Panc1 (cell line): Measurements from ENCODE around the gene MELK.

Source experiments
- CTCF ChIP-seq: fragments of 450-650 bp; IDR thresholded peaks from 2 replicates; pipeline ENCODE4 v1.5.1; 2017; ENCODE audit warnings: mild to moderate bottlenecking
- POLR2AphosphoS5 ChIP-seq: IDR thresholded peaks from 2 replicates; pipeline ENCODE4 v1.6.1; 2012; ENCODE audit warnings: mild to moderate bottlenecking, low read depth, low read length, moderate library complexity
- REST ChIP-seq, 2 experiments: IDR thresholded peaks; 2 replicates each; pipeline ENCODE4 v1.6.1; 2011 to 2012; ENCODE audit warnings: low read depth in 2 of 2, control low read depth in 1 of 2, low read length in 1 of 2, mild to moderate bottlenecking in 1 of 2, moderate library complexity in 1 of 2; ENCODE audit not compliant: insufficient read depth in 1 of 2
- SIN3A ChIP-seq: IDR thresholded peaks from 2 replicates; pipeline ENCODE4 v1.6.1; 2012; ENCODE audit warnings: low read depth, mild to moderate bottlenecking, low read length, moderate library complexity, borderline replicate concordance; ENCODE audit not compliant: insufficient read depth
- TCF7L2 ChIP-seq: IDR thresholded peaks from 2 replicates; pipeline ENCODE4 v1.6.1; 2011; ENCODE audit warnings: mild to moderate bottlenecking, low read depth, low read length, inconsistent platforms

GRCh38 chr9:36676091-36676490 lies 103.4 kb downstream of the MELK start:
- TF ChIP-seq CTCF, result no peak
- TF ChIP-seq POLR2AphosphoS5, result no peak
- TF ChIP-seq REST (IDR thresholded peaks at IDR 0.05; ENCODE audit: insufficient read depth in 1 of 2, low read depth in 2 of 2, low read length in 1 of 2), result no peak
- TF ChIP-seq SIN3A, result no peak
- TF ChIP-seq TCF7L2, result no peak
